ENCODE results near the gene LRRFIP1. TPM values are rescaled to one million over a fixed set of nuclear protein-coding genes. Genes with fewer than 3 reads are reported as not detected.
A peak's percentile ranks its signal among the peaks of the same experiment; 100 is the strongest.

The LRRFIP1 gene
- total and polyA plus RNA-seq, 2 of the 13 experiments (the other 11 are each of a cell fraction or from before 2014, with no cell fraction given), result 15.9 to 40.5 TPM

DNA sequence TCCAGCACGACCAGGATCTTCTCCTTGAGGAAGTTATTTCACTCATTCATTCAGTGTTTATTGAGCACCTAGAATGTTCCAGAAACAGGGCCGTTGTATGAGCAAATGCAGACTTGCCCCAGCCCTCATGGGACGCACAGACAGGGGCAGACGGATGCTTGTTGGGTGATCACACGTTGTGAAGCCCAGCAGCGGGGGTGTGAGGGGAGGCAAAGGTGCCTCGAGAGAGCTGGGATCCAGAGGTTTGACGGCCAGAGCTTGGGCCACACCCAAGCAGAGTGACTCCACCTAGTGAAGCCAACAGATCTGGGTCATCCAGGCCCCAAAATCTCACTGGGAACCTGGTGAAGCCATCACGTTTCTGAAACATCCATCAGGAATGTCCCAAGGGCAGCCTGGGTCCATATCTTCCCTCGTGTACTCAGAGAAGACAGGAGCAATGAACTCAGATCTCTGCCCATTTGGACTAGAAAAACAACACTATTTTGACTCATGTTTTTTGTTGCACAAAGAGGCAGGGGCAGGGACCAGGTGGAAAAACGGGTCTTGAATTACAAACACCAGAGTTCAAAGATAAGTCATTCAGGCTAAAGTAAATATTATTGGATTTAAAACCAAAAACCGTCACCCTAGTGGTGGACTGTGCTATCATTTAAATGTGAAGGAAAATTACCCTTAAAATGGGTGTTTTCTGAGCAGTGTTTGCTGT is 116.3 kb downstream of the LRRFIP1 start (continued):
- no peak for TF ChIP-seq ZNF615 (CRISPR knock-in tag; IDR thresholded peaks at IDR 0.05; ENCODE audit: borderline replicate concordance)
- TF ChIP-seq NAIF1 (CRISPR knock-in tag; IDR thresholded peaks at IDR 0.05; ENCODE audit: borderline replicate concordance), result peak; percentile 65; the same call in 1 of the 2 replicates
- peak; percentile 62; the same call in 1 of the 2 replicates for TF ChIP-seq PITX1 (CRISPR knock-in tag; IDR thresholded peaks at IDR 0.05)
- TF ChIP-seq ASH2L (IDR thresholded peaks at IDR 0.05; ENCODE audit: insufficient read length, low read depth, low read length), result peak; percentile 84
- no peak for TF ChIP-seq ZFP41 (CRISPR knock-in tag; IDR thresholded peaks at IDR 0.05; ENCODE audit: borderline replicate concordance)
- 0 out of 2 replicates have a peak, but pooled peaks have one; percentile 12 for TF ChIP-seq ZNF33B (CRISPR knock-in tag; IDR thresholded peaks at IDR 0.05)
- TF ChIP-seq, protein P1, sequence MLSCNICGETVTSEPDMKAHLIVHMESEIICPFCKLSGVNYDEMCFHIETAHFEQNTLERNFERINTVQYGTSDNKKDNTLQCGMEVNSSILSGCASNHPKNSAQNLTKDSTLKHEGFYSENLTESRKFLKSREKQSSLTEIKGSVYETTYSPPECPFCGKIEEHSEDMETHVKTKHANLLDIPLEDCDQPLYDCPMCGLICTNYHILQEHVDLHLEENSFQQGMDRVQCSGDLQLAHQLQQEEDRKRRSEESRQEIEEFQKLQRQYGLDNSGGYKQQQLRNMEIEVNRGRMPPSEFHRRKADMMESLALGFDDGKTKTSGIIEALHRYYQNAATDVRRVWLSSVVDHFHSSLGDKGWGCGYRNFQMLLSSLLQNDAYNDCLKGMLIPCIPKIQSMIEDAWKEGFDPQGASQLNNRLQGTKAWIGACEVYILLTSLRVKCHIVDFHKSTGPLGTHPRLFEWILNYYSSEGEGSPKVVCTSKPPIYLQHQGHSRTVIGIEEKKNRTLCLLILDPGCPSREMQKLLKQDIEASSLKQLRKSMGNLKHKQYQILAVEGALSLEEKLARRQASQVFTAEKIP (CRISPR knock-in tag; IDR thresholded peaks at IDR 0.05; ENCODE audit: borderline replicate concordance), result no peak
- TF ChIP-seq MAZ (IDR thresholded peaks at IDR 0.05; ENCODE audit: borderline replicate concordance, low read depth, low read length), result no peak
- peak; percentile 15; the same call in 1 of the 2 replicates for TF ChIP-seq MAZ (CRISPR knock-in tag; IDR thresholded peaks at IDR 0.05; ENCODE audit: low read depth)
- TF ChIP-seq MAFK (conservative IDR thresholded peaks at IDR 0.05 in 1 of 2, IDR thresholded peaks at IDR 0.05 in 1 of 2; ENCODE audit: low read length in 2 of 2), result no peak
- TF ChIP-seq, protein P2, sequence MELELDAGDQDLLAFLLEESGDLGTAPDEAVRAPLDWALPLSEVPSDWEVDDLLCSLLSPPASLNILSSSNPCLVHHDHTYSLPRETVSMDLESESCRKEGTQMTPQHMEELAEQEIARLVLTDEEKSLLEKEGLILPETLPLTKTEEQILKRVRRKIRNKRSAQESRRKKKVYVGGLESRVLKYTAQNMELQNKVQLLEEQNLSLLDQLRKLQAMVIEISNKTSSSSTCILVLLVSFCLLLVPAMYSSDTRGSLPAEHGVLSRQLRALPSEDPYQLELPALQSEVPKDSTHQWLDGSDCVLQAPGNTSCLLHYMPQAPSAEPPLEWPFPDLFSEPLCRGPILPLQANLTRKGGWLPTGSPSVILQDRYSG (CRISPR knock-in tag; IDR thresholded peaks at IDR 0.05), result no peak
- 0 out of 2 replicates have a peak, but pooled peaks have one; percentile 35 for TF ChIP-seq ZNF768 (CRISPR knock-in tag; IDR thresholded peaks at IDR 0.05)
- TF ChIP-seq, protein P3, sequence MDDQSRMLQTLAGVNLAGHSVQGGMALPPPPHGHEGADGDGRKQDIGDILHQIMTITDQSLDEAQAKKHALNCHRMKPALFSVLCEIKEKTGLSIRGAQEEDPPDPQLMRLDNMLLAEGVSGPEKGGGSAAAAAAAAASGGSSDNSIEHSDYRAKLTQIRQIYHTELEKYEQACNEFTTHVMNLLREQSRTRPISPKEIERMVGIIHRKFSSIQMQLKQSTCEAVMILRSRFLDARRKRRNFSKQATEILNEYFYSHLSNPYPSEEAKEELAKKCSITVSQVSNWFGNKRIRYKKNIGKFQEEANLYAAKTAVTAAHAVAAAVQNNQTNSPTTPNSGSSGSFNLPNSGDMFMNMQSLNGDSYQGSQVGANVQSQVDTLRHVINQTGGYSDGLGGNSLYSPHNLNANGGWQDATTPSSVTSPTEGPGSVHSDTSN (CRISPR knock-in tag; IDR thresholded peaks at IDR 0.05; ENCODE audit: borderline replicate concordance), result no peak
- peak; percentile 79; the same call in 1 of the 2 replicates for TF ChIP-seq TARDBP (CRISPR knock-in tag; IDR thresholded peaks at IDR 0.05)
- TF ChIP-seq, protein P4, sequence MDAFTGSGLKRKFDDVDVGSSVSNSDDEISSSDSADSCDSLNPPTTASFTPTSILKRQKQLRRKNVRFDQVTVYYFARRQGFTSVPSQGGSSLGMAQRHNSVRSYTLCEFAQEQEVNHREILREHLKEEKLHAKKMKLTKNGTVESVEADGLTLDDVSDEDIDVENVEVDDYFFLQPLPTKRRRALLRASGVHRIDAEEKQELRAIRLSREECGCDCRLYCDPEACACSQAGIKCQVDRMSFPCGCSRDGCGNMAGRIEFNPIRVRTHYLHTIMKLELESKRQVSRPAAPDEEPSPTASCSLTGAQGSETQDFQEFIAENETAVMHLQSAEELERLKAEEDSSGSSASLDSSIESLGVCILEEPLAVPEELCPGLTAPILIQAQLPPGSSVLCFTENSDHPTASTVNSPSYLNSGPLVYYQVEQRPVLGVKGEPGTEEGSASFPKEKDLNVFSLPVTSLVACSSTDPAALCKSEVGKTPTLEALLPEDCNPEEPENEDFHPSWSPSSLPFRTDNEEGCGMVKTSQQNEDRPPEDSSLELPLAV (CRISPR knock-in tag; conservative IDR thresholded peaks at IDR 0.05; ENCODE audit: low read depth), result no peak
- TF ChIP-seq MYNN (CRISPR knock-in tag; IDR thresholded peaks at IDR 0.05; ENCODE audit: low read depth), result no peak
- TF ChIP-seq, protein P5, sequence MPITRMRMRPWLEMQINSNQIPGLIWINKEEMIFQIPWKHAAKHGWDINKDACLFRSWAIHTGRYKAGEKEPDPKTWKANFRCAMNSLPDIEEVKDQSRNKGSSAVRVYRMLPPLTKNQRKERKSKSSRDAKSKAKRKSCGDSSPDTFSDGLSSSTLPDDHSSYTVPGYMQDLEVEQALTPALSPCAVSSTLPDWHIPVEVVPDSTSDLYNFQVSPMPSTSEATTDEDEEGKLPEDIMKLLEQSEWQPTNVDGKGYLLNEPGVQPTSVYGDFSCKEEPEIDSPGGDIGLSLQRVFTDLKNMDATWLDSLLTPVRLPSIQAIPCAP (CRISPR knock-in tag; IDR thresholded peaks at IDR 0.05; ENCODE audit: low read depth), result peak; percentile 22; the same call in 1 of the 2 replicates
- TF ChIP-seq MIER2 (CRISPR knock-in tag; IDR thresholded peaks at IDR 0.05), result peak; percentile 43; the same call in 1 of the 2 replicates
- TF ChIP-seq, protein P6, sequence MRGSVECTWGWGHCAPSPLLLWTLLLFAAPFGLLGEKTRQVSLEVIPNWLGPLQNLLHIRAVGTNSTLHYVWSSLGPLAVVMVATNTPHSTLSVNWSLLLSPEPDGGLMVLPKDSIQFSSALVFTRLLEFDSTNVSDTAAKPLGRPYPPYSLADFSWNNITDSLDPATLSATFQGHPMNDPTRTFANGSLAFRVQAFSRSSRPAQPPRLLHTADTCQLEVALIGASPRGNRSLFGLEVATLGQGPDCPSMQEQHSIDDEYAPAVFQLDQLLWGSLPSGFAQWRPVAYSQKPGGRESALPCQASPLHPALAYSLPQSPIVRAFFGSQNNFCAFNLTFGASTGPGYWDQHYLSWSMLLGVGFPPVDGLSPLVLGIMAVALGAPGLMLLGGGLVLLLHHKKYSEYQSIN (CRISPR knock-in tag; IDR thresholded peaks at IDR 0.05; ENCODE audit: borderline replicate concordance), result no peak
- TF ChIP-seq ZNF557 (CRISPR knock-in tag; IDR thresholded peaks at IDR 0.05), result 0 out of 2 replicates have a peak, but pooled peaks have one; percentile 30

Measured in HepG2 (cell line).